ENCODE results near the gene EML2. TPM values are rescaled to one million over a fixed set of nuclear protein-coding genes. Genes with fewer than 3 reads are reported as not detected.

The EML2 gene
- total and polyA plus RNA-seq, 10 of the 15 experiments (the other 5 are each of a cell fraction or from before 2014, with no cell fraction given), result 1.6 to 64.0 (median 27.5) TPM

GRCh38 chr19:45641274-45642105 lies 2.3 kb upstream of the EML2 start (continued):
- no peak for TF ChIP-seq ELK1 (IDR thresholded peaks at IDR 0.05; ENCODE audit: low read depth, low read length)
- no peak for TF ChIP-seq MEF2B (IDR thresholded peaks at IDR 0.05; ENCODE audit: partially characterized antibody, poor library complexity, severe bottlenecking)
- no peak for TF ChIP-seq PRDM15 (CRISPR knock-in tag; IDR thresholded peaks at IDR 0.05)
- no peak for TF ChIP-seq MTA3 (IDR thresholded peaks at IDR 0.05; ENCODE audit: borderline replicate concordance, low read length)
- TF ChIP-seq GATAD2B (conservative IDR thresholded peaks at IDR 0.05; ENCODE audit: low read depth), result 0 out of 2 replicates have a peak, but pooled peaks have one; percentile 13
- TF ChIP-seq E2F8 (IDR thresholded peaks at IDR 0.05; ENCODE audit: low read depth, partially characterized antibody), result no peak
- no peak for TF ChIP-seq KAT2A (conservative IDR thresholded peaks at IDR 0.05; ENCODE audit: control insufficient read depth, low read depth, low read length)
- no peak for TF ChIP-seq CREM (IDR thresholded peaks at IDR 0.05; ENCODE audit: low read depth)
- TF ChIP-seq IRF4 (IDR thresholded peaks at IDR 0.05; ENCODE audit: low read depth, low read length), result peak; percentile 21; the same call in 1 of the 2 replicates
- no peak for TF ChIP-seq ZNF274 (IDR thresholded peaks at IDR 0.05; ENCODE audit: insufficient read depth, insufficient read length)
- TF ChIP-seq PAX5 (IDR thresholded peaks at IDR 0.05; ENCODE audit: borderline replicate concordance, low read depth, low read length), result no peak
- TF ChIP-seq EP300 (IDR thresholded peaks at IDR 0.05; ENCODE audit: borderline replicate concordance in 1 of 2, control insufficient read depth in 1 of 2, low read depth in 2 of 2, low read length in 2 of 2), result no peak
- no peak for TF ChIP-seq ASH2L (IDR thresholded peaks at IDR 0.05; ENCODE audit: borderline replicate concordance, low read depth)
- TF ChIP-seq REST (IDR thresholded peaks at IDR 0.05; ENCODE audit: low read depth, low read length), result no peak
- no peak for TF ChIP-seq YY1 (IDR thresholded peaks at IDR 0.05; ENCODE audit: low read depth, low read length)
- no peak for TF ChIP-seq CBX5 (IDR thresholded peaks at IDR 0.05; ENCODE audit: low read depth)
- TF ChIP-seq CHD4 (IDR thresholded peaks at IDR 0.05), result no peak
- TF ChIP-seq SRF (IDR thresholded peaks at IDR 0.05; ENCODE audit: low read depth in 2 of 2, low read length in 2 of 2), result no peak

Data from GM12878 (cell line).